C4-2B (cell line): ENCODE results near the gene PRXL2A.
"Not testable (repeated sequence)": the region's sequence is repeated elsewhere in the genome, so short reads cannot be mapped to it uniquely, and the experiment has no call there.

Source experiments
- H3K27ac ChIP-seq: fragments of 450-650 bp; 2 replicates; pipeline ENCODE4 v1.5.1; 2017
- ZFX ChIP-seq: fragments of 450-650 bp; IDR thresholded peaks from 2 replicates; pipeline ENCODE4 v1.6.1; 2017
- TF ChIP-seq, protein P1 (sequence below): fragments of 450-650 bp; conservative IDR thresholded peaks from 2 replicates; pipeline ENCODE4 v1.5.1; 2017; ENCODE audit warnings: mild to moderate bottlenecking

The PRXL2A gene, protein sequence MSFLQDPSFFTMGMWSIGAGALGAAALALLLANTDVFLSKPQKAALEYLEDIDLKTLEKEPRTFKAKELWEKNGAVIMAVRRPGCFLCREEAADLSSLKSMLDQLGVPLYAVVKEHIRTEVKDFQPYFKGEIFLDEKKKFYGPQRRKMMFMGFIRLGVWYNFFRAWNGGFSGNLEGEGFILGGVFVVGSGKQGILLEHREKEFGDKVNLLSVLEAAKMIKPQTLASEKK

DNA sequence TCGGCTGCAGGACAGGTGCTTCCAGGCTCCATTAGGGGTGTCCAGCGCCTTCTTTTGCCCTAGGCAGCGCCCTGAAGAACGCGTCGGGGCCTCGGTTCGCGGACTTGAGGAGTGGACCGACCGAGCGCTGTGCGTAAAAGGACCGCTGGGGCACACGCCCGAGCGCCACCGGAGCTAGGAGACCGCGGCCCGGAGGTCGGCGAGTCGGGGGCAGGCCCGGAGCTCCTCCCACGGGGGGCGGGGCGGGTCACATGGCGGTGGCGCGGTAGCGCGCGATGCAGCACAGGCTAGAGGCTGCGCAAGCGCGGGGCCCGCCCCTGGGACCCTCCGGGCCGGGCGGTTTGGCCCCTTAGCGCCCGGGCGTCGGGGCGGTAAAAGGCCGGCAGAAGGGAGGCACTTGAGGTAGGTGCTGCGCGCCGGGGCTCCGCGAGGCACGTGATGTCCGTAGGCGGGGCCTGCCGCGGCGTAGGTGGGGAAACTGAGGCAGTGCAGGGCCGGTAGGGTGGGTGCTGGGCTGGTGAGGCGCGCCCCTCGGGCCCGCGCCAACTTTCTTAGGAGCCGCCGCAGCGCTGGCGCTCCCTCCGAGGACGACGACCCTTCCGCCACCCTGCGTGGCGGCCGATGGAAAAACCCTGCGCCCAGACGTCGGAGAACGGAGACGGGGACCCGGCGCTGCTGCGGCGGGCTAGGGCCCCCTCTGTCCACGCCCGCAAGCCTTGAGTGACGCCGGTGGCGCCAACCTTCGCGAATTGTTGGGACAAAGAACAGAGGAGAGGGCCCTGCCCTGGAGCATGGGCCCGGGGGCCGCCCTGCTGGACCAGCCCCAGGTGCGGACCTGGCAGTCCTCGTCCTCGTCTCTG, at the start of gene PRXL2A:
TSS of gene PRXL2A (plus strand) at position 310 of the 860 bp plus-strand sequence. CDS start 11,917 bp downstream, outside the sequence.
- no peak for TF ChIP-seq ZFX
- TF ChIP-seq, protein P1, sequence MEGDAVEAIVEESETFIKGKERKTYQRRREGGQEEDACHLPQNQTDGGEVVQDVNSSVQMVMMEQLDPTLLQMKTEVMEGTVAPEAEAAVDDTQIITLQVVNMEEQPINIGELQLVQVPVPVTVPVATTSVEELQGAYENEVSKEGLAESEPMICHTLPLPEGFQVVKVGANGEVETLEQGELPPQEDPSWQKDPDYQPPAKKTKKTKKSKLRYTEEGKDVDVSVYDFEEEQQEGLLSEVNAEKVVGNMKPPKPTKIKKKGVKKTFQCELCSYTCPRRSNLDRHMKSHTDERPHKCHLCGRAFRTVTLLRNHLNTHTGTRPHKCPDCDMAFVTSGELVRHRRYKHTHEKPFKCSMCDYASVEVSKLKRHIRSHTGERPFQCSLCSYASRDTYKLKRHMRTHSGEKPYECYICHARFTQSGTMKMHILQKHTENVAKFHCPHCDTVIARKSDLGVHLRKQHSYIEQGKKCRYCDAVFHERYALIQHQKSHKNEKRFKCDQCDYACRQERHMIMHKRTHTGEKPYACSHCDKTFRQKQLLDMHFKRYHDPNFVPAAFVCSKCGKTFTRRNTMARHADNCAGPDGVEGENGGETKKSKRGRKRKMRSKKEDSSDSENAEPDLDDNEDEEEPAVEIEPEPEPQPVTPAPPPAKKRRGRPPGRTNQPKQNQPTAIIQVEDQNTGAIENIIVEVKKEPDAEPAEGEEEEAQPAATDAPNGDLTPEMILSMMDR: no peak
- no peak within 1 kb of the TSS for H3K27ac ChIP-seq

- H3K27ac ChIP-seq: not testable (repeated sequence)
Measured at GRCh38 chr10:80358925-80359324, 49.4 kb upstream of the PRXL2A start.

- TF ChIP-seq, protein P1: no peak
- no peak for TF ChIP-seq ZFX
Measured at GRCh38 chr10:80359644-80360043, 48.7 kb upstream of the PRXL2A start.

GRCh38 chr10:80365510-80365909, 42.8 kb upstream of the PRXL2A start:
- no peak overlapping the region for H3K27ac ChIP-seq
- TF ChIP-seq, protein P1: no peak
- TF ChIP-seq ZFX: no peak

More at GRCh38 chr10:80359644-80360043, 48.7 kb upstream of the PRXL2A start:
- H3K27ac ChIP-seq: no peak overlapping the region

GRCh38 chr10:80371467-80371866, 36.9 kb upstream of the PRXL2A start:
- no peak overlapping the region for H3K27ac ChIP-seq
- TF ChIP-seq, protein P1: no peak
- no peak for TF ChIP-seq ZFX

DNA sequence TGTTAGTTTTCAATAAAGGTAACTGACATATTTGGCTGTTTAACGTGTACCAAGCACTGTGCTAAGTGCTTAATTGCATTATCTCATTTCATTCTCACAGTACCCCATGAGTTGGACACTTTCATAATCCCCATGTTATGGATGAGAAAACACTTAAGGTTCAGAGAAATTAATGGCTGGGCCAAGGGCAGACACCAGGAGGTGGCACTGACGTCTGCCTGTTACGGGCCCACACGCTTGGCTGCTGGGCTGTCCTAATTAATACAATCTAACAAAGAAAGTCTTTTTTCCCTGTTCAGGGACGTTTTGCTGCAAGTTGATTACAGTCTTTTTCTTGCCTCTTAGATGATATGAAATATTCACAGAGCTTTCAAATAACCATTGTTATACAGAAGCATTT, 35.7 kb upstream of the PRXL2A start:
- no peak overlapping the region for H3K27ac ChIP-seq
- TF ChIP-seq ZFX: no peak
- TF ChIP-seq, protein P1: no peak

DNA sequence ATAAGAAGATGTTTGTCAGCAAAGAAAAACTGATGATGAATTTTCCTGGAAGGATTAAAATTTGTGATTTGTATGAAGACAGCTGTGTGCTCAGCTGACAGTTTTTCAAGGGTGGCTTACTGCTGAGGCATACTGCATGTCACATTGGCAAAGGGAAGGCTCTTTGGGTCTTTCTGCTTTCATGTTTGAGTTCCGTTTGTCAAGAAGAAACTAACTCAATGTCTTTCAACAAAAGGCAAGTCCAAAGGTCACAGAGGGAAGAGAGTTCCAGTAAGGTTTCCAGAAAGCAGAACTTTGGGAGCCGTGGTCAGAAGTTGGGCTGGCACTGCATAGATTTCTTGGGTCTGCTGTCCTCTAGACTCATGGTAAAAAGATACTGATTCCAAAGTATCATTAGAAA, 34.8 kb upstream of the PRXL2A start:
- no peak overlapping the region for H3K27ac ChIP-seq
- no peak for TF ChIP-seq ZFX

GRCh38 chr10:80379701-80380100, 28.6 kb upstream of the PRXL2A start:
- TF ChIP-seq, protein P1: no peak
- TF ChIP-seq ZFX: no peak
- H3K27ac ChIP-seq: no peak overlapping the region
